Activated gamma-delta T cell treated with Interleukin-2 at 50 U/mL for 16 hours (primary cell): ENCODE measurements around the gene LIMA1.

ENCODE experiments used
- DNase-seq: peaks from one replicate; pipeline ENCODE4 v3.0.0-alpha.2; 2020

The LIMA1 gene

DNA sequence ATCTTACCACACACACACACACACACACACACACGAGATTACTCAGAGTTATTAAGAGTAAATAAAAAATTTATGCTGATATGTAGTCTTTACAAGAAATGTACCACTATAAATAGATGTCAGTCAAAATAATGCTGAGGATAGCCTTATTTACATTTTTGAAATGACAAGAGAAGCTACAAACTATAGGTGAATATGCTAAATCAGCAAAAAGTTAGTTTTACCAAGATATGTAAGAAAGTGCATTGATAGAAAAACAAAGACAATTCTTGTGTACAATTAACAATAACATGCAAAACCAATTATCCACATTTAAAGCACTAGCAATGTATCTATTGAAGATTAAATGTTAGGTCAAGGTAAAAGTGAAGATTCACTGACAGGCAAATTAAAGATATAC lies 69.3 kb downstream of the LIMA1 start:
- no peak for DNase-seq

- no peak for DNase-seq
Observed at GRCh38 chr12:50213439-50213838, 69.9 kb downstream of the LIMA1 start.

- DNase-seq, result no peak
Observed at GRCh38 chr12:50212071-50212467, 71.3 kb downstream of the LIMA1 start.

DNA sequence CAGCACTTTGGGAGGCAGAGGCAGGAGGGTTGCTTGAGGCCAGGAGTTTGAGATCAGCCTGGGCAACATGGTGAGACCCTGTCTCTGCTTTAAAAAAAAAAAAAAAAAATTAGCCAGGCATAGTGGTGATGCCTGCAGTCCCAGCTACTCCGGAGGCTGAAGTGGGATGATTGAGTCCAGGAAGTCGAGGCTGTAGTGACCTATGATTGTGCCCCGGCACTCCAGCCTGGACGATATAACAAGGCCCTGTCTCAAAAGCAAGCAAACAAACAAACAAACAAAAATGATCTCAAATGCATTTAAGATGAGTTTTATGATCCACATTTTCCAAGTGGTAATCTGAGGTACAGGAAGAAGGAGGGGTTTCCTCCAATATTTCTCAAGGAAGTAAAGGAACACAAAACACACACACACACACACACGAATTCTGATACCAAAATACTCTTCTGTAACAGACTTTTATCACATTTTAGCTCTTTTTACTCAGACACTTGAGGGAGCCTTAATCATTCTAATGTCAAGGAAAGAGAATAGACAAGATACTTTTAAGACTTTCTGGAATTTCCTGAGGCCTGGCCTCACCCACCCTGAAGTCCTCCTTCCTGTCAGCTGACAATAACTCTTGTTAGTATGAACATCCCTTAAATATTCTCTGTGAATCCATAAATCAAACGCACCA lies 71.8 kb downstream of the LIMA1 start:
- no peak for DNase-seq

- DNase-seq, result no peak
Observed at GRCh38 chr12:50207424-50207823, 75.9 kb downstream of the LIMA1 start.

GRCh38 chr12:50205648-50206047 lies 77.7 kb downstream of the LIMA1 start:
- no peak for DNase-seq

DNA sequence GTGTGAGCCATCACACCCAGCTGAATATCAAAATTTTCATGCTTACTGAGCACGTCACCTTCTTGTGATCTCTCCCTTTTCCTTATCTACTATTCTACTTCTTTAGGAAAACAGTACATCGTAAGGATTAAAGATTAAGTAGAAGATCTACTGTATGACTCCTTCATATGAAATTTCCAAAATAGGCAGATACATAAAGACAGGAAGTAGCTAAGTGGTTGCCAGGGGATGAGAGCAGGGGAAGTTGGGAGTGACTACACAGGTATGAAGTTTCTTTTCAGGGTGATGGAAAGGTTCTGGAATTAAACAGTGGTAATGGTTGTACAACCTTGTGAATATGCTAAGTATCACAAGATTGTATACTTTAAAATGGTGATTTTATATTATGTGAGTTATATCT lies 79.6 kb downstream of the LIMA1 start:
- no peak for DNase-seq

DNA sequence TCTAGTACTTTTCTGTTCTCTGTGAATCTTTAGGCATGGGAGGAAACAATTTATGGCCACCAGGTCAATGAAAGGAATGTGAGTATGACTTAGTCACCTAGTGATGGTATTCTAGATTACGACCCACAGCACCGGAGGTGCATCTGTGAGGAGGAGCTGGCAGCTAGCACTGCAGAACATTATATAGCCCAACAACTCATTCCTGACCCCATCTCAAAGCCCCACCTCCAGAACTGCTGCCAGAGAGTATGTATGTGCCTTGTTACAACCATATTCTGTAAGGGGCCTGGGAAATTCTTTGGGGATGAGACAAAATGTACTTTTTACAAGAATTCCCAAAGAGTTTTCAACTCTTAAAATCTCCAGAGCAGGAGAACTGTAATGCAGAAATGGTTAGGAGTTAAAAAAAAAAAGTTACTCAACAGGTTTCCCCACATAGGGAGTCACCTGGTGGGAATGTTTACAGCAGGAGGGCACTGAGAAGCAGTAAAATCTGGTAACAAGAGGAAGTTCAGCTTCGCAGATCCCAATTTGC lies 81.3 kb downstream of the LIMA1 start:
- DNase-seq, result no peak

DNA sequence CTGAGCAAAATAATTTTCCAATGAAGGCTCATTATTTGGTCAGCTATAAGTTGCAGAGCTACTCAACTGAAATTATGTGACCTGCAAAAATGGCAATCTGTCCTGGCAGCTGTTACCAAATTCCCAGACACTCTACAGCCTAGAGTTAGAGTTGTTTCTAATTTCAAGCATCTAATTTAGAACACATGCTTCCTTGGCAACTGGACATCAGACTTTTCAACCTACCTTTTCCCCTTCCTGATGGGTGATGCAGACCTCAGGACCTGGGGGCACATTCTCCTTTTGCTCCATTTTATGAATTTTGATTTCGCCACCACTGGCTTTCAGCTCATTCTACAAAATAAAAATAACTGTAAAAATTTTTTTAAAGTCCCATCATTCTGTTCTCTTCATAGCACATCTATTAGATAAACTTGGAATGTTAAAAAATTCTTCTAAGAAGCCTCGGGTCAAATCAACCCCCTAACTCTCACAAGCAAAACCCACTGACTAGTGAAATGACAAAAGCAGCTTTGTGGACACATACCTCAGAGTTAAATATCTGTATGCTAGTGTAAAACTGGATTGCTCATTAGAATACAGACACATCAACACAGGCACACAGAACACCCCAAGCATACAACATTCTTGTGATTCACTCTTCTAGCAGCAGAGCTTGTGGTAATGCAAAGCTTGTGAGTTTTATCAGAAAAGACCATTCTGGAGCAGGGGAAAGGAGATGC lies 82.6 kb downstream of the LIMA1 start:
- no peak for DNase-seq

DNA sequence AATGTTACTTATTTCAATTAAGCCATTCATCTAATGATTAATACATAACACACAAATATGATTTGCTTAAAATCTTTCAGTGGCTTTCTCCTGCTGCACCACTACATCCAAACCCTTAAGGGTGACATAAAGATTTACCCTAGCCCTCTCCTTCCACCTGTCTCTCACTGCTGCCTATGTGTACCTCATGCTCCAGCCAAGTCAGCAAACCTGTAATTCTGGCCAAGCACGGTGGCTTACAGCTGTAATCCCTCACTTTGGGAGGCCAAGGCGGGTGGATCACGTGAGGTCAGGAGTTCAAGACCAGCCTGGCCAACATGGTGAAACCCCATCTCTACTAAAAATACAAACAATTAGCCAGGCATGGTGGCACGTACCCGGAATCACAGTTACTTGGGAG lies 84.5 kb downstream of the LIMA1 start:
- no peak for DNase-seq

DNA sequence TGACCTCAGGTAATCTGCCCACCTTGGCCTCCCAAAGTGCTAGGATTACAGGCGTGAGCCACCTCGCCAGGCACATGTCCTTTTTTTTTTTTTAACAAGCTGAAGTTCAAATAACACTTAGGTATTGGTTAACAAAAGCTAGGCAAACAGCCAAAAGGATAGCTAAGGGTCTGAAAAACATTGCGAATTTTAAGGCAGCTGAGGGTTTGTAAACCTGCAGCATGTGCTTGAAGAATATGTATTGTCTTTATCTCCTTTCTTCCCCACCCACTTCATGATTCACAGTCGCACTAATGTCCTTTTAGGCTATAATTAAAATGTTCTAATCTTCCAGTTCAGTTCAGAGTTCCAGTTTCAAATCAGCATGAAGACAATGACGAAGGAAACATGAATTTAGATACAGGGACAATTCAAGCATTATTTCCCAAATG lies 86.0 kb downstream of the LIMA1 start:
- DNase-seq, result no peak

GRCh38 chr12:50196537-50196936 lies 86.8 kb downstream of the LIMA1 start:
- no peak for DNase-seq

- DNase-seq, result no peak
Observed at GRCh38 chr12:50195832-50196231, 87.5 kb downstream of the LIMA1 start.

DNA sequence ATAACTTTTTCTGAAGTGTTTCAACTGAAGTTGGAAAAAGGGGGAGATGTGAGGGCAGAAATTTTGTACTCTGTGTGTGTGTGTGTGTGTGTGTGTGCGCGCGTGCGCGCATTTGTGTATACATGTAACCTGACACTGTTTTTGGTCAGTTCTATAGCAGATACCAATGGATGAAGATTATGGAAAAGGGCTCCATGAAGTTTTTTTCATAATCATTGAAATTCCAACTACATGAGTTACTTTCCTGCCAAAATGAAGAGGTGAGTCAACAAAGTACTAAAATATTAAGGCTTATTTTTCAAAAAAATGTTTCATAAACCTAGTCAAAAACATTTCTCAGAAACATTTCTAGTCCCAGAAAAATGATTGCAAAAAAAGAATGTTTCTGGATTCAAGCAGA lies 90.4 kb downstream of the LIMA1 start:
- no peak for DNase-seq

DNA sequence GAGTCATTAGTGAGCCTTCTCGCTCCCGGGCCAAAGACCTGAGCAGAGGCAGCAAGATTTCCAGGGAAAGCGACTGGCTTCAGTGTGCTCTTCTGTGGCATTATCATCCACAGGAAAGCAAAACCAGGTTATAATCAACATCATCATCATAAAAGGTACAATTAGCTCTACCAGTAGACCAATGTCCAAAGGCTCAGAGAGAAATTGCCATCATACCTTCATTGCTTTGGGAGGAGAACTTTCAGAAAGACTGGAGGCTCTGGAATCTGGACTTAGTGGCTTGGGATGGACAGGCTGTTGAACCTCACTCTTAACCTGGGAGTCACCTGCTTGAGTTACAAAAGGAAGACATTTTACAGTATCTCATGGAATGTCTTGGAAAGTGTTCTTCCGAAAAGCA lies 91.1 kb downstream of the LIMA1 start:
- no peak for DNase-seq

GRCh38 chr12:50190859-50191258 lies 92.5 kb downstream of the LIMA1 start:
- DNase-seq, result no peak

DNA sequence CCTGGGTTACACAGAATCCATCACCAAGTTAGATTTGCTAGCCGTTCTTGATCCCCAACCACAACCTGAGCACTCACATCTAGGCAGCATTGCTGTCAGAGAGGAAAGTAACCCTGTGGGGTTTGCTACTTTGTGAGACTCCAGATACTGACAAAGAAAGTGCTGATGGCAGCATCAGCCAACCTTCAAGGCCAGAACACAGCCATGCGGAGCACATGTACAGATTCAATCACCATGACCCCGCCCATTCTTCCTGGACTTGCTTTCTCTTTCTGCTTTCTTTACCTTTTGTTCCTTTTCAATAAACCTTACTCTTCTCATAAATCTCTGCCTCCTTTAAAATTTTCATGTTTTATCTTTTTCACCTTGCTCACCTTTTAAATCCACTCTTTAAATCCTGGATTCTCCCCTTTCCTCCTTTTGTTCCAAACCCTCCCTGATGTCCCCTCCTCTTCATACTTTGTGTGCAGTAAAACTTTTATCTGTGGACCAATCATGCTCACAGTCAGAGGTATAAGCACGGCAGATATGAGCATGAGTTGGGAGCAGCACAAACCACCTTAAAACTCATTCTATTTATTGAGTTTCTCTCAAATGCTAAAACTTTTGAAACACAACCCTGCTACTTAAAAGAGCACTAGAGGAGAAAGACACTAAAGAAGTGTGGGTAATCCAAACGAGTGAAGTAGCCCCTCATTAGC lies 94.3 kb downstream of the LIMA1 start:
- no peak for DNase-seq

DNA sequence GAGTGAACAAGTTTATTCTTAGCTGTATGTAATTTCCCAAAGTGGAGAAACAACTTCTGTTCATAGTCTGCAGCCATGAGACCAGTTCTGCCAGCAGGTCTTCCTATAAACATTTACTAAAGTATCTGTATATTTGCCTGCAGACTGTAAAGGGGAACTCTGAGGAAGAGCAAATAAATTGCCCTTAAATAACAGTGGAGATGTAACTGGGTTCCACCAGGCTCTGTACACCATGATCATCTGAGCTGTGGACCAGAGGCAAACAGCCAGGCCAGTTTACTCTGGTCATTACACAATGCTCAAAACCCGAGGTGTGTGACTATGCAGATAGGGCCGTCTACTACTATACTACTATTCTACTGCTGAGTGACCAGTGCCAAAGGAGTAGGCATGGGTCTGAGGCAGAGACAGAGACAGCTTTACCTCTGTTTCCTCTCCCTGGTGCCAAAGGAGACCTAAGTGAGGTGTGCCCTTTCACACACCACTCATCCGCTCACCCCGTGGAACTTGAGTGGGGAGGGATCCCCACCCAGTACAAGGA lies 95.0 kb downstream of the LIMA1 start:
- DNase-seq, result no peak

DNA sequence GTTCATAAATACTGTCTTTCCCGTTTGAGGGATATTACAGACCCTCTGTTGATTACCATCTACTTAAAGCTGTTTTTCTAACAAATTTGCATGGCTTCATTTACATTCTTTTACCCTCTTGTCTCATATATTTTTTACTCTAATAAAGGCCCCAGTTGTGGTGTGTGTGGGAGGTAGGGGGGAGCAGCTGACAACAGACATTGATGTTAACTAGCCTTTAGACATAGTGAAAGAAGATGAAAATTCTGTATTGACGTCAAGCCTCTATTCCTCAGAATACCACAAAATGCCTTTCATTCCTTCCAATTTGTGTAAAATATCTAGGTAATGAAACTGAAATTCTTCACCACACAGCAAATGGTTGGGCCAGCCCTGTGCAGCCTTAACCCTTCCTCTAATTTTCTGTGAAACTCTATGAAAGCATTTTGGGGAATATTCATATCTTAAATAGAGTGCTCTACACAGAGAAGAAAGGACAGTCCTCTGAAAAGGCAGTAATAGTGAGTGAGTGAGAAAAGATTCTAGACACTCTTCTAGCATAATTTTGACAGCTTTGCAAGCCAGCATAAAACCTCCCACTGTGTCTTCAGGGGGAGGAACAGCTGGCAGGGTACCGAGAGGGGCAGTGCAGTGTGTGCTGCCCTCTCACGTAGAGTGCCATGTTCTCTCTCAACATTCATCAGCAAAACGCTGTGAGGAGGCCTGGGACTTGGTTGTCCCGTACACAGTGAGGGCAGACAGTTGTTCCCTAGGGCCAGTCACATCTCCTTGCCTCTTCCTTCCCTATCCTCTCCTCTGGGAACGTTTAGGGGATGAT lies 96.0 kb downstream of the LIMA1 start:
- no peak for DNase-seq

GRCh38 chr12:50186681-50187080 lies 96.6 kb downstream of the LIMA1 start:
- DNase-seq, result no peak

DNA sequence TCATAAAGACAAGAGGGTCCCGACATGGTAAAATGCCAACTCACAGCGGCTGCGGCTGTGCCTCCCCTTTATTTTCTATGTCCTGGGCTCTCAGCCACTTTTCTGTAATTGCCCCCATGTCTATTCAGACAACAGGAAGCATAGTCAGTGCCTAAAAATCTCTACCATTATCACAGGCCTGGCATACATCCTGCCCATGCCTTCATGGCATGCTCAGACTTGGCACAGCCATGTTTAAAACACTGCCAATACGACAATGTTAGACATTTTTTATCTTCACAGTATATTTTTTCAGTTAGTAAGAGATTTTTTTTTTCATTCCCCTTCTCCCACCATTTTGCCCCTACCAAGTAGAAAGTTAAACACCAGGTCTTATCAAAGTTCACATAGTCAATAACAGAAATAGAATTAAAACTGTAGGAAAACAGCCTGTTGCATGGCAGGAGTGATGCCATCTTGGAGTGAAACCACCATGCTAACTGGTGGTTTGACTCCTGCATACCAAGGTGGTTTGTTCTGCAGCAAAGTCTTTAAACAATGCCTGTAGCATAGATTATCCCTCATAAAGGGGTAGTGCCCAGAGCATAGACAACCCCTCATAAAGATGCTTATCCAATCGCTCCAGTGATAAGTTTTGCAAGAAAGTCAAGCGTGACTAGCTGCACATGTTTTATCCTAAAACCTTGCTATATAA lies 97.2 kb downstream of the LIMA1 start:
- no peak for DNase-seq

DNA sequence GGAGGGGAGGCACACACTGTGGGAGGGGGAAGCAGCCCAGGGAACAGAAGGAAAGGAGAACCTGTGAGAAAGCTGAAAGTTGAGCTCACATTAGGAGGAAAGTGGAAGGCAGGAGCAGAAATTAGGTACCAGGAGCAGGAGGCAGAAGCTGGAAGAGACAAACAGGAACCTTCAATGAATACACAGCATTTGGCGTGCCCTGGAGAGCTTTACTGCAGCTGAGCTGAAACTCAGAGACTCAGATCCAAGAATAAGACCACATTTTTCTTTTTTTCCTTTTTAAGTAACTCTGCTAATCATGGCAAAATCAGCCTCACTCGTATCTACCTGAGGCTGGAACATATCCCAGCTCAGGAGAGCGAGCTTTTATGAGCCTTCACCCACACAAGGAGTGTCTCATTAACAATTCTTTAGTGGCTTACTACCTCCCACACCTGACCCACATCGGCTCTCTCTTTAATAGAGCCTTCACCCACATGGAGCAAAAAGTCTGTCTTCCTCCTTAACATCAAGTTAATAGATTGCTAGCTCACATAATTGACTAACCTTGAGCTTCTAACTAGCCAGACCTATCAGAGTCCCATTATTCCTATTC lies 97.9 kb downstream of the LIMA1 start:
- no peak for DNase-seq
